Measurements from ENCODE around the gene DBNDD1.

DBNDD1 gene

DNA sequence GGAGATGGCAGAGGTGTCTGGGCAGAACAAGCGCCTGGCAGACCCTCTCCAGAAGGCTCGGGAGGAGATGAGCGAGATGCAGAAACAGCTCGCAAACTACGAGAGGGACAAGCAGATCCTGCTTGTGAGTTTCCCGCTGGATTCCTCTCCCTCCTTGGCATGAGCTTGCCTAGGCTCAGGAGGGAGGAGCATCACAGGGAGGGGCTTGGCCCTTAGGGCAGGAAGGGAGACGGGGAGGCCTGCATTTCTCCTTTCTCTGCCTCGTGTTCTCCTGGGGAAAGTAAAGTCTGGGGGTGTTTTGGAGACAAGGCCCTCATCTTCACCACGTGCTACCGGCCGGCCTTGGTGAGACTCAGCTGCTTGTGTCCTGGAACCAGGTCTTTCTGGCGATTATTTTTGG is 18.0 kb upstream of the DBNDD1 start:
- in situ Hi-C loops (cut with HindIII; ENCODE audit: low sequenced_read_pairs), result no loop called here

- in situ Hi-C loops (cut with HindIII; ENCODE audit: low sequenced_read_pairs), result no loop called here
Observed at GRCh38 chr16:90035902-90036301, 16.6 kb upstream of the DBNDD1 start.

DNA sequence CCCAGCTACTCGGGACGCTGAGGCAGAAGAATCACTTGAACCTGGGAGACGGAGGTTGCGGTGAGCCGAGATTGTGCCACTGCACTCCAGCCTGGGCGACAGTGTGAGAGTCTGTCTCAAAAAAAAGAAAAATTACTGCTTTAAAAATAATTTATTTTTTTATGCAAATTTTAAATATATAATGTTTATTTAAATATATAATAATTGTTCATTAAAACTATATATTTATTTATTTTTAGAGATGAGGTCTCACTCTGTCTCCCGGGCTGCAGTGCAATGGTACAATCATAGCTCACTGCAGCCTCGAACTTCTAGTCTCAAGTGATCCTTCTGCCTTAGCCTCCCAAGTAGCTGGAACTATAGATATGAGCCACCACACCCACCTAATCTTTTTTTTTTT is 15.2 kb upstream of the DBNDD1 start:
- in situ Hi-C loops (cut with HindIII; ENCODE audit: low sequenced_read_pairs), result no loop called here

DNA sequence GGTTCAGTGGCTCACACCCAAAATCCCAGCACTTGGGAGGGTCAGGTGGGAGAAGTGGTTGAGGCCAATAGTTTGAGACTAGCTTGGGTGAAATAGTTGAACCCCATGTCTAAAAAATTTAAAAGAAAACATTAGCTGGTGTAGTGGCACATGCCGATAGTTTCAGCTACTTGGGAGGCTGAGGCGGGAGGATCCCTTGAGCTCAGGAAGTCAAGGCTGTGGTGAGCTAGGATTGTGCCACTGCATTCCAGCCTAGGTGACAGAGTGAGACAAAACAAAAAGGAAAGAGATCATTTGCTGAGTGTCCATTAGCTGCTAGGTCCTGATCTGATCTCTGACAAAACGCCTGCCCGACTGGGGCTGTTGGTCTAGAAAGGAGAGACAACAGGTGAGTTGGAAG is 14.1 kb upstream of the DBNDD1 start:
- in situ Hi-C loops (cut with HindIII; ENCODE audit: low sequenced_read_pairs), result no loop called here

- in situ Hi-C loops (cut with HindIII; ENCODE audit: low sequenced_read_pairs), result no loop called here
Observed at GRCh38 chr16:90032674-90033331, 13.5 kb upstream of the DBNDD1 start.

DNA sequence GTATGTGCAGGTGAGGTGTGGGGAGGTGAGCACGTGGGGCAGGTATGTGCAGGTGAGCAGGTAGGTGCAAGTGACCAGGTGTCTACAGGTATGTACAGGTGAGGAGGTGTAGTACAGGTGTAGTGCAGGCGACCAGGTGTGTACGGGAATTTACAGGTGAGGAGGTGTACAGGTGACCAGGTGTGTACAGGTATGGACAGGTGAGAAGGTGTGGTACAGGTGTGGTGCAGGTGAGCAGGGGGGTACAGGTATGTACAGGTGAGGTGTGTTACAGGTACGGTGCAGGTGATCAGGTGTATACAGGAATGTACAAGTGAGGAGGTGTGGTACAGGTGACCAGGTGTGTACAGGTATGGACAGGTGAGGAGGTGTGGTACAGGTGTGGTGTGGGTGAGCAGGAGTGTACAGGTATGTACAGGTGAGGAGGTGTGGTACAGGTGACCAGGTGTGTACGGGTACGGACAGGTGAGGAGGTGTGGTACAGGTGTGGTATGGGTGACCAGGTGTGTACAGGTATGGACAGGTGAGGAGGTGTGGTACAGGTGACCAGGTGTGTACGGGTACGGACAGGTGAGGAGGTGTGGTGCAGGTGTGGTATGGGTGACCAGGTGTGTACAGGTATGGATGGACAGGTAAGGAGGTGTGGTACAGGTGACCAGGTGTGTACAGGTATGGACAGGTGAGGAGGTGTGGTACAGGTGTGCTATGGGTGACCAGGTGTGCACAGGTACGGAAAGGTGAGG is 12.8 kb upstream of the DBNDD1 start:
- in situ Hi-C loops (cut with HindIII; ENCODE audit: low sequenced_read_pairs), result no loop called here

- in situ Hi-C loops (cut with HindIII; ENCODE audit: low sequenced_read_pairs), result no loop called here
Observed at GRCh38 chr16:90031186-90031930, 12.1 kb upstream of the DBNDD1 start.

GRCh38 chr16:90028985-90029384 is 9.7 kb upstream of the DBNDD1 start:
- in situ Hi-C loops (cut with HindIII; ENCODE audit: low sequenced_read_pairs), result no loop called here

GRCh38 chr16:90027611-90028010 is 8.4 kb upstream of the DBNDD1 start:
- in situ Hi-C loops (cut with HindIII; ENCODE audit: low sequenced_read_pairs), result no loop called here

- in situ Hi-C loops (cut with HindIII; ENCODE audit: low sequenced_read_pairs), result no loop called here
Observed at GRCh38 chr16:90026135-90026534, 6.9 kb upstream of the DBNDD1 start.

GRCh38 chr16:90023078-90023447 is 3.8 kb upstream of the DBNDD1 start:
- in situ Hi-C loops (cut with HindIII; ENCODE audit: low sequenced_read_pairs), result no loop called here

DNA sequence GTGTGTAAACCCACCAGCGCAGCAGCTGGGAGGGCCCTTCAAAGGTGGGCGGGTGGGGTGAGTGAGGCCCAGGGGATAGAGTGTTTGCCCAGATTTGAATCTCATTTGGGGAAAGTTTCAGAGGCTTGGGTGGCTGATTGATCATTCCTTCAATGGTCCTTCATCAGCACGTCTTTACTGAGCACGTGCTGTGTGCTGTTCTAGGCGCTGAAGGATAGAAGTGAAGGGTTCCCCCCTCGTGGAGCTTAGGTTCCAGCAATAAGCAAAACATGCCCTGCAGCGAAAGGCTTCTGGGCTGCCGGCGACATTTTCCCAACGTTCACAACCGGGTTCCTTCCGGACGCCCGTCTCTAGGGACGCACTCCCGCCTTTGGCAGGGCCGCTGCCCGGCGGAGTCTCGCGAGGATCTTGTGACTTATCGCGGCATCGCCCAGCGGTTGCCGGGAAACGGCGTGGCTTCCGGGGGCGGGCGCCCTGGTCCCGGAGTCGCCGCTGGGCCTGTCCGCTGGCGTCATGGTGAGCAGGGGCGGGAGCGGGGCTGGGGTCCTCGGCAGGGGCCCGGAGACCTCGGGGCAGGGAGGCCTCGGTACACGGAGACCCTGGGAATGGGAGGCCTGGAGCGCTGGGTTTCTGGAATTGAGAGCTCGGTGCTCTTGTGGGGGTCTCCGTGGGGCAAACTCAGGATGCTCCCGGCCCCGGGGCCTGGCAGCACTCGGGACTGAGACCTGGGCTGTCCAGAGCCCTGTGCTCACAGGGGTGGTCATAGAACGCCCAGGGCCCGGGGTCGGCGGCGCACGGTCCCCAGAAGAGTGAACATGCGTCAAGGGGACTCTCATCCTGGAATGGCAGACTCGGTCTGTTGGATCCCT is 3.2 kb upstream of the DBNDD1 start:
- in situ Hi-C loops (cut with HindIII; ENCODE audit: low sequenced_read_pairs), result no loop called here

- in situ Hi-C loops (cut with HindIII; ENCODE audit: low sequenced_read_pairs), result no loop called here
Observed at GRCh38 chr16:90020838-90021382, 1.7 kb upstream of the DBNDD1 start.

DNA sequence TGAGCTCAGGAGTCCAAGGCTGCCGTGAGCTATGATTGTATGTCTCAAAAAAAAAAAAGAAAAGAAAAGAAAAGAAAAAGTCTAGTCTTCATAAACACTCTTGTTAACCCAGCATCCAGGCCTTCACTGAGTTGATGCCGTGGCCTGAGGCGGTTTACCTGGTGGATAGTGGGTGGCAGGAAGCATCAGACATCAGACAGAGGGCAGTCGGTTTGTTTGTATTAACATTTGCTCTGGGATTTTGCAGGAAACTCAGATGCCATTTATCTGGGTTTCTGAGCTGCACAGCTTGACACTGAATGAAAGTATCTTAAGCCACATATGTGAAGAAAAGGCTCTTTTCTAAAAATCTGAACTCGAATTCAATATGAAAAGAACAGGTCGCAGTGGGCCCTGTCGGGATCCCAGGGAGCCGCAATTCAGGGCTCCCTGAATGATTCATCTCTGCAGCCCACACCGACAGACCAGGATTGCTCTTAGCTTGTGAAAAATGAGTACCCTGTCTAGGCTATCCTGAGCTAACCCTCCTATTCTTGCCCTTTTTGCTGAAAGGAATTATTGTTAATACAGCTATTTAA is 1.1 kb upstream of the DBNDD1 start:
- in situ Hi-C loops (cut with HindIII; ENCODE audit: low sequenced_read_pairs), result no loop called here

GRCh38 chr16:90019543-90020259 is 445 bp upstream of the DBNDD1 start:
- in situ Hi-C loops (cut with HindIII; ENCODE audit: low sequenced_read_pairs), result no loop called here

GRCh38 chr16:90018297-90018651 is 982 bp downstream of the DBNDD1 start:
- in situ Hi-C loops (cut with HindIII; ENCODE audit: low sequenced_read_pairs), result no loop called here

DNA sequence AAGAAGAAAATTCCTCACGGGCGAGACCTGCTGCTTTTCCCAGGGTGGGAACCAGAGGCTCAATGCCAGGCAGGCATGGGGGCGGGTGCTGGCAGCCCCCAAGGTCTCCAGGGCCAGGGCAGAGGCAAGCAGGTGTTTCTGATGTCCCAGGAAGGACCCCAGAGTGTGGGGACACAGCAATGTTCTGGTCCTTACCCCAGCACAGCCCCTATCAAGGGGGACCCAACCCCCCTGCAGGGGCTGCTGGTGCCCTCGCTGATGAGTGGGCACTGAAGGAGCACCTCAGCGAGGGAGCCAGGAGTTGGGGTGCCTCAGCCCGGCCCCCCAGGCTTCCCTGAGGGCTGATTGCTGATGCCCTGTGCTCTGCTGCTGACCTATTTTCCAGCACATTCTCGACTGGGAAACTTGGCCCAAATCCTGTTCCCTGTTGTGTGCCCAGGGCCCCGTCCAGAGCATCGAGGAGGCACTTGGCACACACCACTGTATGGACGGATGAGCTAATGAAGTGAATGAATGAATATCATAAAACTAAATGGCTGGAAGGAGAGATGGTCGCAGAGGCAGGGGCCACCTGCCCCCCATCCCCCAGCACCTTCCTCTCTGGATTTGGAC is 2.8 kb downstream of the DBNDD1 start:
- in situ Hi-C loops (cut with HindIII; ENCODE audit: low sequenced_read_pairs), result no loop called here

DNA sequence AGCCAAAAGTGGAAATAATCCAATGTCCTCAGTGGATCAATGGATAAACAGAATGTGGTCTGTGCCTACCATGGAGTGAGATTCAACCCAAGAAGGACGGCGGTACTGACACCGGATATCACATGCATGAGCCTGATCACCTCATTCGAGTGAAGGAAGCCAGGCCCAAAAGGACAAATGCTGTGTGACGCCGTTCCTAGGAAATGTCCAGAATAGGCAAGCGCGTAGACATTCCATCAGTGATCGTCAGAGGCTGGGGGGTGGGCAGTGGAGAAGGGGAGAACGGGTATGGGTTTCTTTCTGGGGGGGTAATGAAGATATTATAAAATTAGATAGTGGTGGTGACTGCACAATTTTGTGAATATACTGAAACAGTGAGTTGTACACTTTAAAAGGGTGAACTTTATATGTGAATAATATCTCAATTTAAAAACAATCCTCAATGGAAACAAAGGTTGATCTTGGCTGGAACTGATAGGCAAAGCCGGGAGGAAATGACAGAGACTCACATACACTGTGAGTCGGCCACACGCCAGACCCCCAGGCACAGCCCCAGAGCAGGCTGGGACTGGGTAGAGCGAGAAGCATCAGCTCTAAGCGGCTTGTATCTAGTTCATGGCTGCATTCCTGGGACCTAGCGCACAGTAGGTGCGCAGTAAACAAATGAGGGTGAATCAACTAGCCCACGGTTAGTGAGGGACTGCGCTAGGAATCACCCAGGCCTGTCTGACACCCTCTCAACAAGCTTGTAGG is 3.5 kb downstream of the DBNDD1 start:
- in situ Hi-C loops (cut with HindIII; ENCODE audit: low sequenced_read_pairs), result no loop called here

All from endothelial cell of hepatic sinusoid (primary cell).